Mesendoderm (in vitro differentiated cells): ENCODE measurements around the gene WSB1.

Experiments
- DNase-seq: peaks from one replicate; pipeline ENCODE4 v3.0.0; 2013
- H2AK5ac ChIP-seq: 2 replicates; pipeline ENCODE4 v1.6.1; 2013; ENCODE audit warnings: low read length, inconsistent platforms
- H2BK120ac ChIP-seq: 2 replicates; pipeline ENCODE4 v1.6.1; 2013; ENCODE audit warnings: low read depth, mild to moderate bottlenecking, low read length, moderate library complexity, mixed read lengths
- H2BK15ac ChIP-seq: replicated peaks from 2 replicates; pipeline ENCODE4 v1.6.1; 2013; ENCODE audit warnings: low read depth, mild to moderate bottlenecking, moderate library complexity
- H2BK5ac ChIP-seq: 2 replicates; pipeline ENCODE4 v1.6.1; 2013; ENCODE audit warnings: low read length, inconsistent platforms
- H3K18ac ChIP-seq: 2 replicates; pipeline ENCODE4 v1.6.1; 2013; ENCODE audit warnings: mild to moderate bottlenecking, low read length, mixed read lengths
- H3K23ac ChIP-seq: one replicate; pipeline ENCODE4 v1.6.1; 2013; ENCODE audit warnings: low read length
- H3K27ac ChIP-seq: 2 replicates; pipeline ENCODE4 v1.5.1; 2013; ENCODE audit warnings: low read depth, mild to moderate bottlenecking, inconsistent platforms, low read length, moderate library complexity
- H3K27me3 ChIP-seq: 2 replicates; pipeline ENCODE4 v1.6.1; 2013; ENCODE audit warnings: low read length, control low read depth, mild to moderate bottlenecking, inconsistent platforms; ENCODE audit not compliant: insufficient read depth, poor library complexity
- H3K36me3 ChIP-seq: 2 replicates; pipeline ENCODE4 v1.6.1; 2013; ENCODE audit warnings: low read length, inconsistent platforms; ENCODE audit not compliant: control insufficient read depth, insufficient read depth
- H3K4ac ChIP-seq: one replicate; pipeline ENCODE4 v1.6.1; 2013; ENCODE audit warnings: low read depth, mild to moderate bottlenecking, low read length, moderate library complexity
- H3K4me1 ChIP-seq: 2 replicates; pipeline ENCODE4 v1.6.1; 2013; ENCODE audit warnings: low read depth, low read length, inconsistent platforms; ENCODE audit not compliant: control insufficient read depth
- H3K4me2 ChIP-seq: 2 replicates; pipeline ENCODE4 v1.6.1; 2013; ENCODE audit warnings: low read length
- H3K4me3 ChIP-seq: 2 replicates; pipeline ENCODE4 v1.5.1; 2013; ENCODE audit warnings: mild to moderate bottlenecking, low read length
- H3K56ac ChIP-seq: one replicate; pipeline ENCODE4 v1.6.1; 2013; ENCODE audit warnings: low read length
- H3K79me1 ChIP-seq: 2 replicates; pipeline ENCODE4 v1.6.1; 2013; ENCODE audit warnings: low read length, inconsistent platforms
- H3K79me2 ChIP-seq: 2 replicates; pipeline ENCODE4 v1.6.1; 2013; ENCODE audit warnings: mild to moderate bottlenecking, low read length; ENCODE audit not compliant: control insufficient read depth, insufficient read depth
- H3K9ac ChIP-seq: 2 replicates; pipeline ENCODE4 v1.6.1; 2013; ENCODE audit warnings: low read length, inconsistent platforms
- H4K5ac ChIP-seq: one replicate; pipeline ENCODE4 v1.6.1; 2013; ENCODE audit warnings: low read length
- H4K8ac ChIP-seq: one replicate; pipeline ENCODE4 v1.6.1; 2013; ENCODE audit warnings: low read depth, mild to moderate bottlenecking, control low read depth, low read length, moderate library complexity
- WGBS: extraction: QIAGEN DNeasy Blood & Tissue Kit; methylation state at CpG from one replicate; pipeline ENCODE4 v1.1.7; 2013; ENCODE audit warnings: low lambda C conversion rate, missing lambda C conversion rate; ENCODE audit not compliant: insufficient coverage; ENCODE audit errors: extremely low coverage; 5-methylcytosine and 5-hydroxymethylcytosine counted together

Gene WSB1

GRCh38 chr17:27323538-27324215 is 29.8 kb downstream of the WSB1 start:
- Histone ChIP-seq H3K56ac (no peak overlapping the region), H4K8ac (no peak overlapping the region), H2BK5ac (no peak overlapping the region), H3K4me3 (no peak overlapping the region), H3K79me2 (no peaks in the 10 kb centered on the region), H3K36me3 (peaks cover 2% of the 10 kb centered on the region), H3K27me3 (no peaks in the 10 kb centered on the region), H3K27ac (no peak overlapping the region), H2BK120ac (no peak overlapping the region), H3K18ac (no peak overlapping the region), H2BK15ac (no peak overlapping the region), H2AK5ac (no peak overlapping the region), H3K23ac (no peak overlapping the region), H3K79me1 (no peaks in the 10 kb centered on the region), H3K4ac (no peak overlapping the region), H3K9ac (no peak overlapping the region), H4K5ac (no peak overlapping the region), H3K4me1 (no peaks in the 10 kb centered on the region), H3K4me2 (no peak overlapping the region)
- no CpG with 5 or more reads among the region's 7 CpGs for WGBS
- DNase-seq: peak; percentile 66

- no peak overlapping the region for H4K8ac ChIP-seq
- WGBS: no CpG with 5 or more reads among the region's 5 CpGs
- H3K4me3 ChIP-seq: no peak overlapping the region
These were observed 30.9 kb downstream of the WSB1 start for GRCh38 chr17:27324771-27325339.

DNA sequence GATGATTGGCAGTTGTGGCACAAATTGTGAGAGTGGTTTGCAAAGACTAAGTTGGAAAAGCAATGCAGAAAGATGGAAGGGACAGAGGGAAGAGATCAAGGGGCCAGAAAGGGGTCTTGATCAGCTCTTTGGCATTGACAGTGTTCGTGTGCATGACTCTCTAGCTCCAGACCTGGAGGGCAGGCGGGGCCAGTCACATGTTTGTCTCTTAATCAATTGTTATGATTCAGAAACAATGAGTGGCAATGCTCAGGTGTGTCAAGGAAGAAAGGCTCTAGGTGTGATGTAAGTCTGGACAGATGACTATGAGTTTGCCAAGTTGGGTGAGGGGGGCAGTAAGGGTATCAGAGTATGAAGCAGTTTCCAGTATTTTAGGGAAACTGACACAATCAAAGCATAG is 32.1 kb downstream of the WSB1 start:
- WGBS: no CpG with 5 or more reads among the region's 2 CpGs
- no peaks in the 10 kb centered on the region for H3K36me3 ChIP-seq
- no peak overlapping the region for H4K5ac ChIP-seq
- H3K79me2 ChIP-seq: no peaks in the 10 kb centered on the region
- no peaks in the 10 kb centered on the region for H3K4me1 ChIP-seq
- no peak overlapping the region for H2BK15ac ChIP-seq
- DNase-seq: no peak
- no peak overlapping the region for H2AK5ac ChIP-seq
- no peak overlapping the region for H3K4me3 ChIP-seq
- no peak overlapping the region for H3K27ac ChIP-seq
- H3K79me1 ChIP-seq: no peaks in the 10 kb centered on the region
- H3K23ac ChIP-seq: no peak overlapping the region
- H3K18ac ChIP-seq: no peak overlapping the region
- no peak overlapping the region for H3K4ac ChIP-seq
- no peaks in the 10 kb centered on the region for H3K27me3 ChIP-seq
- no peak overlapping the region for H2BK120ac ChIP-seq
- no peak overlapping the region for H3K56ac ChIP-seq
- H4K8ac ChIP-seq: no peak overlapping the region
- no peak overlapping the region for H3K4me2 ChIP-seq
- H3K9ac ChIP-seq: no peak overlapping the region
- no peak overlapping the region for H2BK5ac ChIP-seq

More at GRCh38 chr17:27324771-27325339, 30.9 kb downstream of the WSB1 start:
- H2AK5ac ChIP-seq: no peak overlapping the region
- H3K4me2 ChIP-seq: no peak overlapping the region
- no peak overlapping the region for H4K5ac ChIP-seq
- no peak overlapping the region for H3K4ac ChIP-seq
- H3K23ac ChIP-seq: no peak overlapping the region
- no peaks in the 10 kb centered on the region for H3K79me1 ChIP-seq
- H3K4me1 ChIP-seq: no peaks in the 10 kb centered on the region
- no peaks in the 10 kb centered on the region for H3K27me3 ChIP-seq
- DNase-seq: no peak
- no peak overlapping the region for H3K27ac ChIP-seq
- H3K79me2 ChIP-seq: no peaks in the 10 kb centered on the region
- H3K56ac ChIP-seq: no peak overlapping the region
- H3K36me3 ChIP-seq: no peaks in the 10 kb centered on the region
- H2BK15ac ChIP-seq: no peak overlapping the region
- no peak overlapping the region for H2BK5ac ChIP-seq
- no peak overlapping the region for H3K18ac ChIP-seq
- H3K9ac ChIP-seq: no peak overlapping the region
- H2BK120ac ChIP-seq: no peak overlapping the region

DNA sequence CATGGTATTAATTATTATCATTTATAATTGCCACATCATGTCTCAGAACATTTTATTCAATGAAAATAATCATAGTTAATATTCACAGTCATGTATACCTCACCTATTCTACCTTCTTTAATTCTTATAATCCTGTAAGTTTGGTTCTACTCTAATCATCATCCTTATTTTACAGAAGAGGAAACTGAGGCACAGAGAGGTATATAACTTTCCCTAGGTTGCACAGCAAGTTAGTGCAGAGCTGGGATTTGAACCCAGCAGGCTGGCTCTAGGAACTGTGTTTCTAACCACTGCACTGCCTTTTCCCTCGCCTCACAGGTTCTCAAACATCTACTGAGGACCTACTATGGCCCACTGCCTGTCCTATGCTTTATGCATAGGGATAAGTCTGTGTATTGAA is 32.7 kb downstream of the WSB1 start:
- no peak overlapping the region for H4K8ac ChIP-seq
- H3K79me1 ChIP-seq: no peaks in the 10 kb centered on the region
- no peaks in the 10 kb centered on the region for H3K79me2 ChIP-seq
- H3K4me3 ChIP-seq: no peak overlapping the region
- H3K23ac ChIP-seq: no peak overlapping the region
- H2BK120ac ChIP-seq: no peak overlapping the region
- no peak overlapping the region for H3K4ac ChIP-seq
- H2AK5ac ChIP-seq: no peak overlapping the region
- no peak overlapping the region for H2BK5ac ChIP-seq
- H3K9ac ChIP-seq: no peak overlapping the region
- H4K5ac ChIP-seq: no peak overlapping the region
- no peaks in the 10 kb centered on the region for H3K27me3 ChIP-seq
- H3K4me2 ChIP-seq: no peak overlapping the region
- no peak overlapping the region for H2BK15ac ChIP-seq
- no peak overlapping the region for H3K56ac ChIP-seq
- no peak overlapping the region for H3K27ac ChIP-seq
- WGBS: no CpG with 5 or more reads among the region's 1 CpG
- no peaks in the 10 kb centered on the region for H3K36me3 ChIP-seq
- no peak overlapping the region for H3K18ac ChIP-seq
- DNase-seq: no peak
- H3K4me1 ChIP-seq: no peaks in the 10 kb centered on the region

GRCh38 chr17:27327397-27327796 is 33.5 kb downstream of the WSB1 start:
- no CpG with 5 or more reads among the region's 7 CpGs for WGBS
- H2BK15ac ChIP-seq: no peak overlapping the region
- DNase-seq: no peak
- no peak overlapping the region for H4K5ac ChIP-seq
- H3K56ac ChIP-seq: no peak overlapping the region
- no peak overlapping the region for H4K8ac ChIP-seq
- no peak overlapping the region for H3K4me2 ChIP-seq
- no peaks in the 10 kb centered on the region for H3K79me1 ChIP-seq
- no peak overlapping the region for H3K23ac ChIP-seq
- H2BK5ac ChIP-seq: no peak overlapping the region
- peaks cover 3% of the 10 kb centered on the region for H3K4me1 ChIP-seq
- no peak overlapping the region for H3K9ac ChIP-seq
- no peak overlapping the region for H3K4ac ChIP-seq
- H2BK120ac ChIP-seq: no peak overlapping the region
- no peaks in the 10 kb centered on the region for H3K27me3 ChIP-seq
- H3K27ac ChIP-seq: no peak overlapping the region
- H2AK5ac ChIP-seq: no peak overlapping the region
- H3K36me3 ChIP-seq: no peaks in the 10 kb centered on the region
- H3K4me3 ChIP-seq: no peak overlapping the region
- H3K79me2 ChIP-seq: no peaks in the 10 kb centered on the region
- no peak overlapping the region for H3K18ac ChIP-seq

- Histone ChIP-seq H3K56ac (no peak overlapping the region), H3K23ac (no peak overlapping the region), H3K4me3 (no peak overlapping the region), H4K5ac (no peak overlapping the region), H2BK15ac (no peak overlapping the region), H3K36me3 (no peaks in the 10 kb centered on the region), H2AK5ac (no peak overlapping the region), H3K4me1 (peaks cover 3% of the 10 kb centered on the region), H3K79me1 (no peaks in the 10 kb centered on the region), H3K4me2 (no peak overlapping the region), H3K27ac (no peak overlapping the region), H2BK120ac (no peak overlapping the region), H3K79me2 (no peaks in the 10 kb centered on the region), H3K27me3 (no peaks in the 10 kb centered on the region), H4K8ac (no peak overlapping the region), H2BK5ac (no peak overlapping the region), H3K9ac (no peak overlapping the region), H3K18ac (no peak overlapping the region), H3K4ac (no peak overlapping the region)
- DNase-seq: no peak
- WGBS: no CpG with 5 or more reads among the region's 4 CpGs
These were observed 34.0 kb downstream of the WSB1 start for GRCh38 chr17:27327871-27328270.
